Activated CD8-positive, alpha-beta memory T cell treated with anti-CD3 and anti-CD28 coated beads for 1 hour (primary cell): Measurements from ENCODE around the gene ANGPTL8.

ENCODE experiments used
- DNase-seq, 2 donors: peaks; one replicate each; pipeline ENCODE4 v3.0.0-alpha.2; 2020; ENCODE audit warnings: low read depth in 1 of 2; ENCODE audit errors: extremely low read depth in 1 of 2

ANGPTL8 gene

DNA sequence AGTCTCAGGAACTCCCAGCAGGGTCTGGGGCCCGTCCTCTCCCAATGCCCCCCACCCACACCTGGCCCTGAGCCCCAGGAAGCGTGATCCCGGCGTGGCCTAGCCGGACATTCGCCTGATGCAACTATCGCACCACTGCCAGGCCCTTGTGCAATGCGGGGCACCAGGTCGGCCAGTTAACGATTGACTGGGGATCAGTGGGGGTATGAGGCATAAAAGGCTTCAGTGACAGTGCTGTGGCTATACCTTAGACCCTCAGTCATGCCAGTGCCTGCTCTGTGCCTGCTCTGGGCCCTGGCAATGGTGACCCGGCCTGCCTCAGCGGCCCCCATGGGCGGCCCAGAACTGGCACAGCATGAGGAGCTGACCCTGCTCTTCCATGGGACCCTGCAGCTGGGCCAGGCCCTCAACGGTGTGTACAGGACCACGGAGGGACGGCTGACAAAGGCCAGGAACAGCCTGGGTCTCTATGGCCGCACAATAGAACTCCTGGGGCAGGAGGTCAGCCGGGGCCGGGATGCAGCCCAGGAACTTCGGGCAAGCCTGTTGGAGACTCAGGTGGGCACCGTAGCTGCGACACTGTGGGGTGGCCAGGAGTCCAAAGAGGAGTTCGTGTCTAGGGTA, at the start of gene ANGPTL8:
TSS of gene ANGPTL8 (plus strand) at position 243 of the 624 bp plus-strand sequence. CDS start at position 262, 19 bp downstream.
- no peak for DNase-seq

GRCh38 chr19:11190501-11190900, 48.9 kb upstream of the ANGPTL8 start:
- DNase-seq = no peak

GRCh38 chr19:11191273-11191755, 48.1 kb upstream of the ANGPTL8 start:
- DNase-seq = no peak

GRCh38 chr19:11191934-11192333, 47.5 kb upstream of the ANGPTL8 start:
- no peak for DNase-seq

GRCh38 chr19:11192957-11193939, 46.2 kb upstream of the ANGPTL8 start:
- DNase-seq = no peak

DNA sequence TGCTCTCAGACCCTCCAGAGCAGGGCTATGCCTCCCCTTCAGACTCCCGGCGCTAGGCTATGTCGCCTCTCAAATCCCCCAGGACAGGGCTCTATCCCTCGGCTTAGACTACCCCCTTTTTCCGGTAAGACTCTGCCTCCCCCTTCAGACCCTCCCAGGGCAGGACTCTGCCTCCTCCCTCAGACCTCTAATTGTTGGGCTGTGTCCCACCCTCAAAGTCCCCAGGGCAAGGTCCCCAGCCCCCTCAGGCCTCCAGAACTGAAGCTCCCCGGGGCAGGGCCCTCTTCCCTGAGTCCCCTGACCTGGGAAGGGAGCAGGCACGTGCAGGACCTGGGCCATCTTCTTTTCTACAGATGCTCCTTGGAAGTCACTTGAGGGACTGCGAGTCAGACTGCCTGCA, 45.2 kb upstream of the ANGPTL8 start:
- DNase-seq = no peak

GRCh38 chr19:11194656-11195558, 44.5 kb upstream of the ANGPTL8 start:
- no peak for DNase-seq

DNA sequence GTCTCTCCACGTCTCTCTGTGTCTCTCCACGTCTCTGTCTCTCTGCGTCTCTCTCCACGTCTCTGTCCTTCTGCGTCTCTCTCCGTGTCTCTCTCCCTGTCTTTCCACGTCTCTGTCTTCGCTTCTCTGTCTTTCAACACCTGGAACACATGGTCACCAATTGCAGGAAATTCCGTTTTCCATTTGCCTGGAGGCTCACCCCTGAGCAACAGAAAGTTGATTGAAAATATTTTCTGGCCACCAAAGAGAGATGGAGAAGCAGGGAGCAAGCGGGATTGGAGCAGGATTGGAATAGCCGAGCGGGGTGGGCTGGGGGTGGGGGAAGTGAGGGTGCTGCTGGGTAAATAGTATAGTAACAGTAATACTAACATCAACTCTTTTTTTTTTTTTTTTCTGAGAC, 43.7 kb upstream of the ANGPTL8 start:
- no peak for DNase-seq

GRCh38 chr19:11196406-11197287, 42.8 kb upstream of the ANGPTL8 start:
- no peak for DNase-seq

DNA sequence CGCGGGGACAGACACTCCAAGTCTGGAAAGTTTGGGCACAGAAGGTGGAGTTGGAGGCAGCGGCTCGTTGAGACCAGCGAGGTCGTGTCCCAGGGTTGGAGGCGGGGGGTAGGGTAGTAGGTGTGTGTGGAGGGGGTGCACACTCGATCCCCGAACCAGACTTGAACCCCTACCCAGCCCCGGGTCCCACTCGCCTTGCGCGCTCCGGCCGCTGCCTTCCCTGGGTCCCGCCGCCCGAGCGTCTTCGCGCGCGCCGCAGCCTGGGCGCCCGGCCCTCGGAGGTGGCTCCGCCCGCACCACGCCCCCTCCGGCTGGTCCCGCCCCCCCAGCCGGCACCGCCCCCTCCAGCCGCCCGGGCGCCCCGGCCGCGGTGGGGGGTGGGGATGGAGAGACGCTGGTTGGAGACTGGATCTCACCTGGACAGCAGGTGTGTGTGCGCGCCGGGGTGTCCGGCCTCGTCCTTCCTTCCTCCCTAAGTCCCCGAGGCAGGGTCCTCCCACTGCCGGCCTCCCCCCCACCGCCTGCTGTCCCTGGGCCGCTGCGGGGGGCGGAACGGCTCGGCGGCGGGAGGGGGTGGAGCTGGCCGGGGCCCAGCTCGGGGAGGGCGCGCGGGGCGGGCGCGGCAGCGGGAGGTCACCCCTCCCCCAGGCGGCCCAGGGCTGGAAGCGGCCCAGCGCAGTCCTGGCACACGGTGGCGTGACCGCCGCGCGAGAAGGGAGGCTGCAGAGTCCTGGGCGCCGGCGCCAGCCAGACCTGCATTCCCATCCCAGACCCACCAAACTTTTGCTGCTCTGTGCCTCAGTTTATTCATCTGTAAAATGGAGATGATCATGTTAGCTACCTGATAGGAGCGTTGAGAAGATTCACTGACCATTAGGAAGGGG, 41.9 kb upstream of the ANGPTL8 start, which contains the start of gene KANK2:
TSS of gene KANK2 (minus strand) at position 255 of the 884 bp plus-strand sequence. CDS start 3,034 bp downstream, outside the sequence.
- peak; percentile 12 to 65 for DNase-seq

- no peak for DNase-seq
Measured at GRCh38 chr19:11198175-11198534, 41.3 kb upstream of the ANGPTL8 start.

- no peak for DNase-seq
Measured at GRCh38 chr19:11198769-11199424, 40.5 kb upstream of the ANGPTL8 start.

- DNase-seq = no peak
Measured at GRCh38 chr19:11199517-11199916, 39.9 kb upstream of the ANGPTL8 start.

- no peak for DNase-seq
Measured at GRCh38 chr19:11200015-11200574, 39.3 kb upstream of the ANGPTL8 start.

DNA sequence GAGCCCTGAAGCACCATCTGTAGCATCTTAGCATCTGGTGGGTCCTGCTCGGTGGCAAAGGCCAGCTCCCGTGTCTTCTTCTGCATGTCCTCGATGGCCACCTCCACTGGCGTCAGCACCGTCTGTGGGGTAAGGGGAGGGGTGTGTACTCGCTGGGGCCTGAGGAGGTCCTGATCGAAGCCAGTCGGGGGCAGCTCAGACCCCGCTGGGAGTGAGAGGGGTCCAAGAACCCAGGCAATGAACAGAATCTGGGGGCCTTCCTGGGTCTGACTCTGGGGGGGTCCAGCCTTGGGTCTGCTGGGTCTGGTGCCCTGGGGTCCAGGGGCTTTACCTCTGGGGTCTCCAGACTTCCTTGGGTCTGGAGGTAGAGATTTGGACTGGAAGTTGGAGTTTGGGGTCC, 38.5 kb upstream of the ANGPTL8 start:
- no peak for DNase-seq

- DNase-seq = no peak
Measured at GRCh38 chr19:11201791-11202190, 37.6 kb upstream of the ANGPTL8 start.

DNA sequence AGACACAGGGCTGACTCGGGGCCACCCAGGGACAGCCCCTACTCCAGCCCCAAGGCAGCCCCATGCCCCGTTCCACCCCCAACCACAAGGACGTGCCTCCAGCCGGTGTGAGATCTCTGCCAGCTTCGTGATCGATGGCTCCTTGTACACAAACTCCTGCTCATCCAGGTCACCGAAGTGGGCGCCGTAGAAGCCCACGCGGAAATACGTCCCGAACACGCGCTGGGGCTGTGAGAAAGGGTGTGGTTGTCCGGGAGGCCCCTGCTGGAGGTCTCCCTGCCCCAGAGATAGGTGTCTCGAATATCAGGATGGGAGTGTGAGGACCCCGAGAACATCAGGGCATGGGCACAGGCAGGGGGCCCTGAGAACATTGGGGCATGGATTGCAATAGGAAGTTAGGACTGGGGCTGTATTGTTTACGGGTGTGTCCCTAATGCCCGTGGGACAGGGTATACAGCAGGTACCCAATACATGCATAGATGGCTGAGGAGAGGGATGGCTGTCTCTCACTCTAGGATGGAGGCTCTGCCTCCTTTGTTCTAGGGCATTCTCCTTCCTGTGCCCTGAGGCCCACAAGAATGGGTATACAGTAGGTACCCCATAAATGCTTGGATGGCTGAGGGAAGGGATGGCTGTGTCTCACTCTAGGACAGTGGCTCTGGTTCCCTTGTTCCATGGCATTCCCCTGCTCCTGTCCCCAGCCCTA, 36.8 kb upstream of the ANGPTL8 start:
- no peak for DNase-seq
